HG03280 (cell line): ENCODE measurements around the gene VPS35L.
"Not testable (repeated sequence)": the region's sequence is repeated elsewhere in the genome, so short reads cannot be mapped to it uniquely, and the experiment has no call there.

Experiments
- ATAC-seq: cut with Tn5 transposase; IDR thresholded peaks from one replicate; pipeline ENCODE4 v1.9.1; 2021; ENCODE audit warnings: mild to moderate bottlenecking, moderate library complexity; ENCODE audit not compliant: unreplicated experiment

The VPS35L gene

DNA sequence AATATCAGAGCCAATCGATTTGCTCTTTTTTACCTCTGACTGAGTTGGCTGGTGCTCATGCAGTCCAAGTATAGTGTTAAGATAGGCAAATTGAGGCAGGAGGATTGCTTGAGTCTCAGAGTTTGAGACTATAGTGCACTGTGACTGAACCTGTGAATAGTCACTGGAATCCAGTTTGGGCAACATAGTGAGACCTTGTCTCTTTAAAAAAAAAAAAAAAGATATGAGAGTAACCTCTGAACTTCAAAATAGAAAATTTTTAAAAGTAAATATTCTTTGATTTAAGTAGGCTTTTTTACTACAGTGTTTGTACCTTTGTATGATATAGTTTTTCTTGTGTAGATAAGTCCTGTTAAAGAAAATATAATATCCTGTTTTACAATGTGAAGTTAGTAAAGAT lies 28.3 kb upstream of the VPS35L start:
- no peak for ATAC-seq

GRCh38 chr16:19528666-19529065 lies 26.8 kb upstream of the VPS35L start:
- no peak for ATAC-seq

- no peak for ATAC-seq
Measured at GRCh38 chr16:19532601-19533000, 22.9 kb upstream of the VPS35L start.

DNA sequence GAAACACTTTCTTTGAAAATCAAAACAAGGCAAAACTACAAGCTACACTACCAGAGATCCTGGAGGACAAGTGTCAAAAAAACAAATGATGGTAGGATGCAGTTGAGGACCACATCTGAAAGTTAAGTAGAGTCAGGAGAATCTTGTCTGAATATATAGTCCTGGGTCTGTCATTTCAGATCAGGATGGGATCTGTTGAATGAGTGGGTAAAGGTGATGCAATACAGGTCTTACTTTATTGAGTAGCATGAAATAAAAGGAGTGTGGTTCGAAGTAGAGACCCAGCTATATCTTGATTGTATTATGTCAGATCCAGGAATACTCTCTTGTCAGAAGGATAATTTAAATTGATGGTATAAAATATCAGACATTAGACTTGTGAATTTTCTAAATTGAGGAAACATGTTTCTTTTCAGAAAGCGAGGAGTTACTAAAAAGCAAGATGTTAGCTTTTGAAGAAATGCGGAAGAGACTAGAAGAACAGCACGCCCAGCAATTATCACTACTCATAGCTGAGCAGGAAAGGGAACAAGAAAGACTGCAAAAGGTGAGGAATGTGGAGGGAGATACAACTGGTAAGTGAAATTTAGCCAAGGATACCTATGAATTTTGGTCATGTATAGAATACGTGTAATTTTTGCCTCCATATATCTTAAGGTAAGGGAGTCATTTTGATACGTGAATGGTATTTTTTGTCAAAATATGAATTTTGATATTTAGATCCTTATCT lies 15.1 kb upstream of the VPS35L start:
- ATAC-seq: no peak

GRCh38 chr16:19542138-19542821 lies 13.2 kb upstream of the VPS35L start:
- ATAC-seq: no peak

- not testable (repeated sequence) for ATAC-seq
Measured at GRCh38 chr16:19543278-19543996, 12.1 kb upstream of the VPS35L start.

DNA sequence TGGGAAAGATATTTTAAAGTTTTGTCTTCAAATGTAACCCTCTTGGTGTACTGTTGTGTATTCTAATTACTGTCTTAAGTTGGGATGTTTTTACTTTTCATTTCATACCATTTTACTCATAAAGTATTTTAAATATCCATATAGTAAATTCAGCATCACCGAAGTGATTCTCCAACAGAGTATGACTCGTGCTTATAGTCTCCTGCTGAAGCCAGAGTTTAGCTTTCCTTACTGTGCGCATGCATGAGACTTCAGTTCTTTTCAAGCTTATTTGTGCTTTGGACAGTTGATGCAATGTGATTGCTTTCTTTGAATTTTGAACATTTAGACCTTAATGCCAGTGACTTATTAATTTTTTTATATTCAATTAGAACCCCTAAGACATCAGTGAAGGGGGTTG lies 7.4 kb upstream of the VPS35L start:
- ATAC-seq: no peak

GRCh38 chr16:19549673-19550072 lies 5.8 kb upstream of the VPS35L start:
- no peak for ATAC-seq

DNA sequence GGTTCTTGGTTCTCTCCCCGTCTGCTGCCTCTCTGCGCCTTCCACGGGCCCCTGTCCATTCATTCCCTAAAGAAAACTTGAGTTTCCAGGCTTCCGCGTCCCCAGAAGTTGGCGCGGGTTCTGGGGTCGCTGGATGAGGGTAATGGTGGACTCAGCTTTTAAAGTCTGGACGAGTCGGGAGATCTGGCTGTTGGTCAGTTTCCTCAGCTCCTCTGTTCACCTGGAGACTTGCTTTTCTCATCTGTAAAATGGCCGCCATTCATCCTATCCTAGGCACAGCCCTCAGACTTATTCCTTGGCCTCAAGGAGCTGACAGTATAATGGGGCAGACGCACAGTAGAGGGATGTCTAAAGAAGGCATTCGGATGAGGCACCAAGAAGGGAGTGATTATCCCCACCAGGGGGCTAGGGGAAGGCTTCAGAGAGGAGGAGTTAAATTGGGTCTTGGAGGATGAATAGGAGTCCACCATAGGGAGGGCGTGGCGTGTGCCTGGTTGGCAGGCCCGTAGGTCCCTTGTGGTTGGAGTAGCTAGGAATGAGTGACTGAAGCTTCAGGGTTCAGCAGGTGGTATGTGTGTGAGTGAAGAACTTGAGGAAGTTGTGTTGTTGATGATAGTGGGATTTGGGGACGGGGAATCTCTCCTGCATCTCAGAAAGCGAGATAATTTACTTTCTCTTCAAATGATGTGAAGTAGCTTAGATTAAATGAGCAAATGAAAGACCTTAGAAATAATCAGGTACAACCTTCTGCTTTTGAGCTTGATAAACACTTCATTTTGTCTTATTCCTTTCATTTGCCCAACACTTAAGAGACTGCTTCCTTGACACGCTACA lies 652 bp downstream of the VPS35L start:
- no peak for ATAC-seq

DNA sequence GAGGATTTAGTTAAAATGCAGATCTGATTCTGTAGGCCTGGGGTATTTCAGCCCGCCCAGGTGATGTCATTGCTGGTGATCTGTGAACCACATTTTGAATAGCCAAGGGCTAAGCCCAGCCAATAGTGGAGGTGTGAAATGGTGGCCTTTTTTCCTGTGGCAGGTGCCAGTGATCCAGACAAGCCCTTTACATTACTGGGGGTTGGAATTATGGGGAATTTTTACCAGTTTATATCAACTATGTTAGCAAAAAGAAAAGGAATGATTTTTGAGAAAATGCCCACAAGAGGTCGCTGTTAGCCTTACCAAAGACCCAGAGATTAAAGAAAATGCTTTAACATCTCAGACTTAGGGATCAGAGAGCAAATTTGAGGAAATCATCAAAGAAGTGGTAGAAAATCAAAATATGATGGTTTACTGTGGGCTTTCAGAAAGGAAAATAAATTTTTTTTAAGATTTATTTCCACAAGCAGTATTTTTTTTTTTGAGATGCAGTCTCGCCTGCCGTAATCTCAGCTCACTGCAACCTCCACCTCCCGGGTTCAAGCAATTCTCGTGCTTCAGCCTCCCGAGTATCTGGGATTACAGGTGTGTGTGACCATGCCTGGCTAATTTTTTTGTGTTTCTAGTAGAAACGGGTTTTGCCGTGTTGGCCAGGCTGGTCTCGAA lies 3.9 kb downstream of the VPS35L start:
- no peak for ATAC-seq

- ATAC-seq: no peak
Measured at GRCh38 chr16:19560078-19560477, 4.6 kb downstream of the VPS35L start.

DNA sequence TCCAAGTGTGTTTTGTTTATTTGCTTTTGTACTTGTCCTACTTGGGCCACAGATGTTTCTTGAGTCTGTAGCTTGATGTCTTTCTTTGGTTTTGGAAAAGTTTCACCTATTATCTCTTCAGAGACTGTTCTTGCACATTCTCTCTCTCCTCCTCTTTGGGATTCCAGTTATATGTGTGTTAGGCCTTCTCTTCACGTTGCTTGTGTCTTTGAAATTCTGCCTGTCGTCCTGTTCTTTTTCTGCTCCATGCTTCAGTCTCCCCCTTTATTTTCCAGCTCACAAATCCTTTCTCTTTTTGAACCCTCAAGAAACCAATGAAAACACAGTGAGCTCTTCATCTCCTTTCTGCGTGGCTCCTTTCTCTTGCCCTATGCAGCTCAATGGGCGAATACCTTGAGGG lies 7.9 kb downstream of the VPS35L start:
- no peak for ATAC-seq

DNA sequence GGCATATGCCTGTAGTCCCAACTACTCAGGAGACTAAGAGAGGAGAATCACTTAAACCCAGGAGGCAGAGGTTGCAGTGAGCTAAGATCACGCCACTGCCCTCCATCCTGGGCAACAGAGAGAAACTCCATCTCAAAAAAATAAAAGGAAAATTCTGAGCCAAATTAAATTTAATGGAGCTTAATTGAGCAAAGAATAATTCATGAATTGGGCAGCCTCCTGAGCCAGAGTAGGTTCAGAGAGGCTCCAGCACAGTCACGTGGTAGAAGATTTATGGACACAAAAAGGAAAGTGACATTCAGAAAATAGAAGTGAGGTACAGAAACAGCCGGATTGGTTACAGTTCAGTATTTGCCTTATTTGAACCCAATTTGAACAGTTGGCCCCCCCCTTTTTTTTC lies 10.9 kb downstream of the VPS35L start:
- ATAC-seq: no peak

- no peak for ATAC-seq
Measured at GRCh38 chr16:19567560-19567959, 12.1 kb downstream of the VPS35L start.

DNA sequence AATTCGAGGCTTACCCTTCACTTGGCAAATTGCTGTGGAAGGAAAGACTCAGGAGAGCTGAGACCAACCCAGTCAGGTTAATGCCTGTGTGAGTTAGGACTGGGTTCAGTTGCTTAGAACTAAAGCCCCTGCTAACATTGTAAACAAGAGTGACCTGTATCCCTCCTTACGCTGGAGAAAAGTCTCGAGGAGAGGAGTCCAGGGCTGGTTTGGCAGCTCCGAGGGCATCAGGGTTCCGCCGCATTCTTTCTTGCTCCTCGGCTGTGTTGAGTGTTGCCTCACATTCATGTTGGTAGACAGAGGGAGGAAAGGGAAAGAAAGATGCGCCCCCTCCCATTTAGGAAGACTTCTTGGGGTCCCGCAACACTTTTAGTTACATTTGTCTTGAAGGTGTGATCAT lies 18.5 kb downstream of the VPS35L start:
- no peak for ATAC-seq

DNA sequence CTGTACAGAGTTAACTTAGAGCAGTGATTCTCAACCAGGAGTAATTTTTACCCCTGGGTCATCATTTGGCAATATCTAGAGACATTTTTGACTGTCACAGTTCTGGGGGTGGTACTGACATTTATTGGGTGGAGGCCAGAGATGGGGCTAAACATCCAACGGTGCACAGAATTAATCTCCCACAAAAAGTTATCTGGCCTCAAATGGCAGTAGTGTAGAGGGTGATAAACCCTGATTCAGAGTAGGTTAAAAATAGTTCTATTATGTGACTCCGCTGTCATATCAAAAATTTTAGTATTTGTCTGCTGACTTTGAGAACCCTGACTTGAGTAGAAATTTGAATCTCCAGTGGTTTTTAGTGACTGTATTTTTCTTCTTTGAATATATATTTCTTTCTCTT lies 19.1 kb downstream of the VPS35L start:
- ATAC-seq: no peak

GRCh38 chr16:19578378-19578971 lies 23.0 kb downstream of the VPS35L start:
- ATAC-seq: no peak

GRCh38 chr16:19582050-19582831 lies 26.7 kb downstream of the VPS35L start:
- ATAC-seq: no peak

- no peak for ATAC-seq
Measured at GRCh38 chr16:19583665-19584300, 28.3 kb downstream of the VPS35L start.
